B cell (primary cell): ENCODE results near the gene ZNF564.

ENCODE experiments used
- EZH2 ChIP-seq: IDR thresholded peaks from 2 replicates; pipeline ENCODE4 v1.6.1; 2012; ENCODE audit warnings: borderline replicate concordance, low read depth, mild to moderate bottlenecking, moderate library complexity, low read length; ENCODE audit not compliant: insufficient read depth, poor library complexity, severe bottlenecking
- TF ChIP-seq, protein P1 (sequence below): fragments of 200-600 bp; IDR thresholded peaks from one replicate; pipeline ENCODE4 v1.8.0; 2022; ENCODE audit warnings: antibody characterized with exemption, mild to moderate bottlenecking

DNA sequence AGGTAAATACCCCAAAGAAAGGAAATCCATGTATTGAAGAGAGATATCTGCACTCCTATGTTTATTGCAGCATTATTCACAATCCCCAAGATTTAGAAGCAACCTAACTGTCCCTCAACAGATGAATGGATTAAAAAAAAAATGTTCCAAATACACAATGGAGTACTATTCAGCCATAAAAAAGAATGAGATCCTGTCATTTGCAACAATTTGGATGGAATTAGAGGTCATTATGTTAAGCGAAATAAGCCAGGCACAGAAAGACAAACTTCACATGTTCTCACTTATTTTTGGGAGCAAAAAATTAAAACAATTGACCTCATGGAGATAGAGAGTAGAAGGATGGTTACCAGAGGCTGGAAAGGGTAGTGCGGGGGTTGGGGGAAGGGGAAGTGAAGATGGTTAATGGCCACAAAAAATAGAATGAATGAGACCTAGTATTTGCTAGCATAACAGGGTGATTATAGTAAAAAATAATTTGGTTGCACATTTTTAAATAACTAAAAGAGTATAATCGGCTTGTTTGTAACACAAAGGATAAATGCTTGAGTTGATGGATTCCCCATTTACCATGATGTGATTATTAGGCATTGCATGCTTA, 56.9 kb downstream of the ZNF564 start:
- TF ChIP-seq, protein P1, sequence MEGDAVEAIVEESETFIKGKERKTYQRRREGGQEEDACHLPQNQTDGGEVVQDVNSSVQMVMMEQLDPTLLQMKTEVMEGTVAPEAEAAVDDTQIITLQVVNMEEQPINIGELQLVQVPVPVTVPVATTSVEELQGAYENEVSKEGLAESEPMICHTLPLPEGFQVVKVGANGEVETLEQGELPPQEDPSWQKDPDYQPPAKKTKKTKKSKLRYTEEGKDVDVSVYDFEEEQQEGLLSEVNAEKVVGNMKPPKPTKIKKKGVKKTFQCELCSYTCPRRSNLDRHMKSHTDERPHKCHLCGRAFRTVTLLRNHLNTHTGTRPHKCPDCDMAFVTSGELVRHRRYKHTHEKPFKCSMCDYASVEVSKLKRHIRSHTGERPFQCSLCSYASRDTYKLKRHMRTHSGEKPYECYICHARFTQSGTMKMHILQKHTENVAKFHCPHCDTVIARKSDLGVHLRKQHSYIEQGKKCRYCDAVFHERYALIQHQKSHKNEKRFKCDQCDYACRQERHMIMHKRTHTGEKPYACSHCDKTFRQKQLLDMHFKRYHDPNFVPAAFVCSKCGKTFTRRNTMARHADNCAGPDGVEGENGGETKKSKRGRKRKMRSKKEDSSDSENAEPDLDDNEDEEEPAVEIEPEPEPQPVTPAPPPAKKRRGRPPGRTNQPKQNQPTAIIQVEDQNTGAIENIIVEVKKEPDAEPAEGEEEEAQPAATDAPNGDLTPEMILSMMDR: no peak
- no peak for TF ChIP-seq EZH2
